ENCODE data around the gene ARID4B.

DNA sequence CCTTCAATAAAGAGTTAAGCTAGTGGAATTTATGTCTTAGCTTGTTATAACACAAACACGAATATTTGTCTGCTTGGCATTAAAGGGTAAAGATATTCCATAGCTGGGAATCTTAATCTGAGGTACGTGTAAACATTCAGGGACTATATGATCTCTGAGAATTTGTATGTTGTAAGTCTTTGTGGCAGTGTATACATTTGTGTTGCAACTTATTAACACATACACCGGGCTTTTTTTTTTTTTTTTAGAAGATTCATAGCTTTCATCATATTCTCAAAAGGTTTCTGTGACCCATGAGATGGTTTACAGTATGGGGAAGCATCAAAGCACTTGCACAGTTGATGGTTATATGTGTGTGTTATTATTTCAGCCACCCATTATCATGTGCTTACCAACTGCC is 3.4 kb upstream of the ARID4B start:
- TF ChIP-seq, protein P1, sequence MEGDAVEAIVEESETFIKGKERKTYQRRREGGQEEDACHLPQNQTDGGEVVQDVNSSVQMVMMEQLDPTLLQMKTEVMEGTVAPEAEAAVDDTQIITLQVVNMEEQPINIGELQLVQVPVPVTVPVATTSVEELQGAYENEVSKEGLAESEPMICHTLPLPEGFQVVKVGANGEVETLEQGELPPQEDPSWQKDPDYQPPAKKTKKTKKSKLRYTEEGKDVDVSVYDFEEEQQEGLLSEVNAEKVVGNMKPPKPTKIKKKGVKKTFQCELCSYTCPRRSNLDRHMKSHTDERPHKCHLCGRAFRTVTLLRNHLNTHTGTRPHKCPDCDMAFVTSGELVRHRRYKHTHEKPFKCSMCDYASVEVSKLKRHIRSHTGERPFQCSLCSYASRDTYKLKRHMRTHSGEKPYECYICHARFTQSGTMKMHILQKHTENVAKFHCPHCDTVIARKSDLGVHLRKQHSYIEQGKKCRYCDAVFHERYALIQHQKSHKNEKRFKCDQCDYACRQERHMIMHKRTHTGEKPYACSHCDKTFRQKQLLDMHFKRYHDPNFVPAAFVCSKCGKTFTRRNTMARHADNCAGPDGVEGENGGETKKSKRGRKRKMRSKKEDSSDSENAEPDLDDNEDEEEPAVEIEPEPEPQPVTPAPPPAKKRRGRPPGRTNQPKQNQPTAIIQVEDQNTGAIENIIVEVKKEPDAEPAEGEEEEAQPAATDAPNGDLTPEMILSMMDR (IDR thresholded peaks at IDR 0.05; ENCODE audit: low read depth, low read length): no peak
- no peak for TF ChIP-seq EZH2phosphoT487 (IDR thresholded peaks at IDR 0.05; ENCODE audit: low read depth)
